Activated CD8-positive, alpha-beta T cell treated with anti-CD3 and anti-CD28 coated beads, Interleukin-2, amount 10 ng/mL, durations not matched to agents 7 days and 5 days (primary cell): ENCODE measurements around the gene RIMS4. TPM values are rescaled to one million over a fixed set of nuclear protein-coding genes. Genes with fewer than 3 reads are reported as not detected.
"Not testable (repeated sequence)": the region's sequence is repeated elsewhere in the genome, so short reads cannot be mapped to it uniquely, and the experiment has no call there.

ENCODE experiments used
- ATAC-seq: fragments of 150-1000 bp; cut with Tn5 transposase; one replicate; pipeline ENCODE4 v1.10.0; 2021; ENCODE audit warnings: moderate library complexity
- CTCF ChIA-PET: fragments of 350-600 bp; sonication (Branson Sonifier 250); formaldehyde crosslinking; loops from one replicate; lab custom pipeline; 2021; ENCODE audit warnings: antibody characterized with exemption; lab: Charles Lee
- POLR2A ChIA-PET: fragments of 350-600 bp; sonication (Branson Sonifier 250); formaldehyde crosslinking; loops from one replicate; lab custom pipeline; 2021; ENCODE audit warnings: antibody characterized with exemption; lab: Charles Lee
- DNase-seq: peaks from one replicate; pipeline ENCODE4 v3.0.0-alpha.2; 2020
- H3K27ac Mint-ChIP-seq: one replicate; pipeline ENCODE4 v1.8.0; 2021; ENCODE audit warnings: mild to moderate bottlenecking, mixed read lengths
- H3K27me3 Mint-ChIP-seq: one replicate; pipeline ENCODE4 v1.8.0; 2021; ENCODE audit warnings: low read depth, mixed read lengths
- H3K36me3 Mint-ChIP-seq: one replicate; pipeline ENCODE4 v1.8.0; 2021; ENCODE audit warnings: low read depth, mixed read lengths
- H3K4me1 Mint-ChIP-seq: one replicate; pipeline ENCODE4 v1.8.0; 2021; ENCODE audit warnings: low read depth, mixed read lengths
- H3K4me3 Mint-ChIP-seq: one replicate; pipeline ENCODE4 v1.8.0; 2021; ENCODE audit warnings: mild to moderate bottlenecking, mixed read lengths
- H3K9me3 Mint-ChIP-seq: one replicate; pipeline ENCODE4 v1.8.0; 2022; ENCODE audit warnings: mixed read lengths; ENCODE audit not compliant: insufficient read depth
- total RNA-seq, 2 experiments: library from RNA; stranded (reverse); gene quantifications; one replicate each; pipeline ENCODE4 v1.2.3, GENCODE V29; 2021

Gene RIMS4
- total RNA-seq, 2 experiments from 2014 or later: not detected

GRCh38 chr20:44769481-44769863 is 40.9 kb downstream of the RIMS4 start:
- no peaks in the 10 kb centered on the region for H3K36me3 Mint-ChIP-seq
- ATAC-seq (no peak), DNase-seq (no peak)
- H3K9me3 Mint-ChIP-seq: no peaks in the 10 kb centered on the region
- H3K27me3 Mint-ChIP-seq: peaks cover 10% of the 10 kb centered on the region
- H3K4me3 Mint-ChIP-seq: no peak overlapping the region
- H3K27ac Mint-ChIP-seq: no peak overlapping the region
- ChIA-PET POLR2A (no interaction called here), CTCF (interaction anchor here (2.0 kb wide), 1 partner anchor 22 kb away, joined by 4 read pairs; no protein-coding TSS in a partner anchor)
- H3K4me1 Mint-ChIP-seq: no peaks in the 10 kb centered on the region

- ATAC-seq (no peak), DNase-seq (no peak)
- Mint-ChIP-seq H3K36me3 (no peaks in the 10 kb centered on the region), H3K4me3 (no peak overlapping the region), H3K4me1 (no peaks in the 10 kb centered on the region), H3K27ac (no peak overlapping the region), H3K9me3 (no peaks in the 10 kb centered on the region), H3K27me3 (peaks cover 13% of the 10 kb centered on the region)
- CTCF ChIA-PET: interaction anchor here (2.0 kb wide), 1 partner anchor 21 kb away, joined by 4 read pairs; no protein-coding TSS in a partner anchor
- POLR2A ChIA-PET: no interaction called here
Observed at GRCh38 chr20:44768854-44769480, 41.4 kb downstream of the RIMS4 start.

GRCh38 chr20:44768256-44768655 is 42.1 kb downstream of the RIMS4 start:
- Mint-ChIP-seq H3K4me1 (no peaks in the 10 kb centered on the region), H3K9me3 (no peaks in the 10 kb centered on the region), H3K27ac (no peak overlapping the region), H3K27me3 (peaks cover 15% of the 10 kb centered on the region), H3K36me3 (no peaks in the 10 kb centered on the region), H3K4me3 (no peak overlapping the region)
- POLR2A ChIA-PET: no interaction called here
- no peak for ATAC-seq
- CTCF ChIA-PET: interaction anchor here (2.0 kb wide), 1 partner anchor 21 kb away, joined by 4 read pairs; no protein-coding TSS in a partner anchor
- no peak for DNase-seq

GRCh38 chr20:44765701-44766347 is 44.5 kb downstream of the RIMS4 start:
- Mint-ChIP-seq H3K4me1 (no peaks in the 10 kb centered on the region), H3K9me3 (no peaks in the 10 kb centered on the region), H3K36me3 (no peaks in the 10 kb centered on the region), H3K27ac (no peak overlapping the region), H3K27me3 (peaks cover 13% of the 10 kb centered on the region), H3K4me3 (no peak overlapping the region)
- no peak for ATAC-seq
- CTCF ChIA-PET: no interaction called here
- POLR2A ChIA-PET: no interaction called here
- no peak for DNase-seq

- Mint-ChIP-seq H3K9me3 (no peaks in the 10 kb centered on the region), H3K36me3 (no peaks in the 10 kb centered on the region), H3K27me3 (peaks cover 13% of the 10 kb centered on the region), H3K4me3 (no peak overlapping the region), H3K27ac (no peak overlapping the region), H3K4me1 (no peaks in the 10 kb centered on the region)
- POLR2A ChIA-PET: no interaction called here
- no peak for DNase-seq
- CTCF ChIA-PET: no interaction called here
- ATAC-seq: no peak
Observed at GRCh38 chr20:44765091-44765490, 45.3 kb downstream of the RIMS4 start.

GRCh38 chr20:44763798-44764197 is 46.5 kb downstream of the RIMS4 start:
- H3K27ac Mint-ChIP-seq, H3K4me3 Mint-ChIP-seq, POLR2A ChIA-PET, H3K9me3 Mint-ChIP-seq, H3K36me3 Mint-ChIP-seq, CTCF ChIA-PET, H3K4me1 Mint-ChIP-seq, ATAC-seq, DNase-seq: not testable (repeated sequence)
- peaks cover 20% of the 10 kb centered on the region for H3K27me3 Mint-ChIP-seq

- Mint-ChIP-seq H3K9me3 (no peaks in the 10 kb centered on the region), H3K27me3 (peaks cover 20% of the 10 kb centered on the region), H3K27ac (no peak overlapping the region), H3K4me3 (no peak overlapping the region), H3K36me3 (no peaks in the 10 kb centered on the region), H3K4me1 (peaks cover 3% of the 10 kb centered on the region)
- ATAC-seq (no peak), DNase-seq (no peak)
- ChIA-PET POLR2A (no interaction called here), CTCF (no interaction called here)
Observed at GRCh38 chr20:44762466-44763140, 47.7 kb downstream of the RIMS4 start.

GRCh38 chr20:44761423-44761822 is 48.9 kb downstream of the RIMS4 start:
- Mint-ChIP-seq H3K27ac (no peak overlapping the region), H3K27me3 (peaks cover 19% of the 10 kb centered on the region), H3K36me3 (no peaks in the 10 kb centered on the region), H3K9me3 (no peaks in the 10 kb centered on the region), H3K4me1 (peaks cover 3% of the 10 kb centered on the region), H3K4me3 (no peak overlapping the region)
- no peak for ATAC-seq
- ChIA-PET CTCF (interaction anchor here (1.7 kb wide), 1 partner anchor 105 kb away, joined by 4 read pairs; no protein-coding TSS in a partner anchor), POLR2A (no interaction called here)
- DNase-seq: no peak

GRCh38 chr20:44759595-44759994 is 50.8 kb downstream of the RIMS4 start:
- Mint-ChIP-seq H3K27ac (no peak overlapping the region), H3K36me3 (no peaks in the 10 kb centered on the region), H3K27me3 (peaks cover 12% of the 10 kb centered on the region), H3K4me1 (peaks cover 3% of the 10 kb centered on the region), H3K9me3 (no peaks in the 10 kb centered on the region), H3K4me3 (no peak overlapping the region)
- POLR2A ChIA-PET: no interaction called here
- ATAC-seq (no peak), DNase-seq (no peak)
- CTCF ChIA-PET: interaction anchor here (1.7 kb wide), 1 partner anchor 107 kb away, joined by 4 read pairs; no protein-coding TSS in a partner anchor

GRCh38 chr20:44758247-44759101 is 51.9 kb downstream of the RIMS4 start:
- Mint-ChIP-seq H3K27me3 (peaks cover 7% of the 10 kb centered on the region), H3K4me3 (no peak overlapping the region), H3K27ac (no peak overlapping the region), H3K9me3 (no peaks in the 10 kb centered on the region), H3K36me3 (no peaks in the 10 kb centered on the region), H3K4me1 (peaks cover 3% of the 10 kb centered on the region)
- ChIA-PET POLR2A (no interaction called here), CTCF (interaction anchor here (4.1 kb wide), 1 partner anchor 11 kb away, joined by 16 read pairs; no protein-coding TSS in a partner anchor)
- DNase-seq (no peak), ATAC-seq (no peak)

- Mint-ChIP-seq H3K4me3 (no peak overlapping the region), H3K9me3 (no peaks in the 10 kb centered on the region), H3K27me3 (peaks cover 7% of the 10 kb centered on the region), H3K27ac (no peak overlapping the region), H3K36me3 (no peaks in the 10 kb centered on the region), H3K4me1 (peaks cover 3% of the 10 kb centered on the region)
- ATAC-seq (no peak), DNase-seq (no peak)
- CTCF ChIA-PET: interaction anchor here (4.1 kb wide), 1 partner anchor 10 kb away, joined by 16 read pairs; no protein-coding TSS in a partner anchor
- POLR2A ChIA-PET: interaction anchor here (0.5 kb wide), 1 partner anchor 58 kb away, joined by 3 read pairs; no protein-coding TSS in a partner anchor
Observed at GRCh38 chr20:44756956-44757355, 53.4 kb downstream of the RIMS4 start.
